GM12873 (cell line): Measurements from ENCODE around the gene OPN4.

Experiments used
- TF ChIP-seq, protein P1 (sequence below): IDR thresholded peaks from 2 replicates; pipeline ENCODE4 v1.5.1; 2012; ENCODE audit warnings: low read depth, mild to moderate bottlenecking, moderate library complexity, low read length, control low read depth; ENCODE audit not compliant: insufficient read depth; ENCODE audit errors: missing control alignments

Gene OPN4

GRCh38 chr10:86642499-86642898 is 11.8 kb upstream of the OPN4 start:
- TF ChIP-seq, protein P1, sequence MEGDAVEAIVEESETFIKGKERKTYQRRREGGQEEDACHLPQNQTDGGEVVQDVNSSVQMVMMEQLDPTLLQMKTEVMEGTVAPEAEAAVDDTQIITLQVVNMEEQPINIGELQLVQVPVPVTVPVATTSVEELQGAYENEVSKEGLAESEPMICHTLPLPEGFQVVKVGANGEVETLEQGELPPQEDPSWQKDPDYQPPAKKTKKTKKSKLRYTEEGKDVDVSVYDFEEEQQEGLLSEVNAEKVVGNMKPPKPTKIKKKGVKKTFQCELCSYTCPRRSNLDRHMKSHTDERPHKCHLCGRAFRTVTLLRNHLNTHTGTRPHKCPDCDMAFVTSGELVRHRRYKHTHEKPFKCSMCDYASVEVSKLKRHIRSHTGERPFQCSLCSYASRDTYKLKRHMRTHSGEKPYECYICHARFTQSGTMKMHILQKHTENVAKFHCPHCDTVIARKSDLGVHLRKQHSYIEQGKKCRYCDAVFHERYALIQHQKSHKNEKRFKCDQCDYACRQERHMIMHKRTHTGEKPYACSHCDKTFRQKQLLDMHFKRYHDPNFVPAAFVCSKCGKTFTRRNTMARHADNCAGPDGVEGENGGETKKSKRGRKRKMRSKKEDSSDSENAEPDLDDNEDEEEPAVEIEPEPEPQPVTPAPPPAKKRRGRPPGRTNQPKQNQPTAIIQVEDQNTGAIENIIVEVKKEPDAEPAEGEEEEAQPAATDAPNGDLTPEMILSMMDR = no peak

GRCh38 chr10:86644152-86644793 is 10.1 kb upstream of the OPN4 start:
- TF ChIP-seq, protein P1 = peak; percentile 53

- TF ChIP-seq, protein P1 = no peak
Observed at GRCh38 chr10:86644794-86645445, 9.4 kb upstream of the OPN4 start.

DNA sequence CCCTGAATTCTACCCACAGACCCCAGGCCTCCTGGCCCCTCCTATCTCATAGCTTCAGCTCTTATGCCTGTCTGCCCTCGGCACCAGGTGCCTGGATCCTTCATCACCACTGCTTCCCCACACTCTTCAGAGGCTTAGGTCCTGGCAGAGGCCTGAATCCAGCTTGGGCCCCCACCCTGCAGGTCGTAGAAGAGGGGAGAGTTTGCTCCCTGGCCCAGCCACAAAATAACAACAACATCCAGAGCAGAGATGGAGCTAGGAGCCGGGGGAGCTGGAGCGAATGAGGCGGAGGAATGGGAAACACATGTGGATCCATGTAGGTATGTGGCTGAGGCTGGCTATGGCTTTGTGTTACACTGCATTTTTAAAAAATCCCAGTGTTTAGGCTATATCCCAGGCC is 7.8 kb upstream of the OPN4 start:
- TF ChIP-seq, protein P1 = no peak

DNA sequence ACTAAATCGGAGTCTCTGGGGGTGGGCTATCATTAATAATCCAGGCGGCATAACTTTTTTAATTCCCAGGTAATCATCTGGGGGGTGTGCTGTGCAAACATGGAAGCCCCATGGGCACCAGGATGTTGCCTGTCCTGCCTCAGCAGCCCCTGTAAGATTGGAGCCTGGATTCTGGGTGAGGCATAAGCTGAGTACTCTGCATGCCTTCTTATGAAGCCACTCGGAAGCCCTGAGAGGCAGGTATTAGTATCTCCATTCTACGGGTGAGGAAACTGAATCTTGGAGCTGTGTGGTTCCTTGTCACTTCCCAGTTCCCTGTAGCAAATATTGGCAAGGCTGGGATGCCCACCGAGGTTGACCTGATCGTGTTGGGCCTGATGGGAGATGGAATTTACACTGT is 7.4 kb upstream of the OPN4 start:
- TF ChIP-seq, protein P1 = no peak

- TF ChIP-seq, protein P1 = no peak
Observed at GRCh38 chr10:86647773-86648703, 6.3 kb upstream of the OPN4 start.
